ENCODE results near the gene NCKAP5. TPM values are rescaled to one million over a fixed set of nuclear protein-coding genes. Genes with fewer than 3 reads are reported as not detected.

Gene NCKAP5
- total RNA-seq, 1 donor from 2014 or later: not detected

DNA sequence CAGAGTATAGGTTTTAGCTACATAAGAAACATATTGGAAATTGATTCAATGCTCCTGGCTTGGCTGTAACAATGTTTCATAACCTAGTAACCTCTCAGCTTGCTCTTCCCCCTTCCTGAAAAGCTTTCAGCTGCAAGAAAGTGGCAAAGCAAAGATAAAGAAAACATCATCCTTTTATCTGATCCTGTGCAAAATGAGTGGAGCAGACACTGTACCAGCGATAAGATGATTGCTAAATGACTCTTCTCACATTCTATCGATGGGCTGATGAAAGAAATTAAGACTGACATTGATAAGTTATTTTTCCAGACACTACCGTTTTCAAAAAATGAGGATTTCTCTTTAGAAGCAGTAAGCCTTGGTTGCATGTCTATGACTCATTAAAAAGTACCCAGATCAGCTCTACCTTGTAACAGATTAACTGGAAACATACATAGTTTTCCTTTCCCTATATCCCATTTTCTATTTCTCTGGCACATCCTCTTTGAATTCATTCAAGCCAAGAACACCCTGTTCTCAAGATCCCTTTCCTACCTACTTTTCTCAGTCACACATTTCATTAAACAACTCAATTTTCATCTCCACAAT lies 811.2 kb downstream of the NCKAP5 start:
- Mint-ChIP-seq H3K27me3 (ENCODE audit: insufficient read depth) (no peaks in the 10 kb centered on the region), H3K36me3 (ENCODE audit: low read depth) (no peaks in the 10 kb centered on the region), H3K27ac (no peak overlapping the region), H3K9me3 (peaks cover 13% of the 10 kb centered on the region), H3K4me3 (no peak overlapping the region), H3K4me1 (ENCODE audit: low read depth) (no peaks in the 10 kb centered on the region)
- intact Hi-C loops (cut with micrococcal nuclease): no loop called here
- DNase-seq (ENCODE audit: low spot score): no peak

- Mint-ChIP-seq H3K27ac (no peak overlapping the region), H3K36me3 (ENCODE audit: low read depth) (no peaks in the 10 kb centered on the region), H3K27me3 (ENCODE audit: insufficient read depth) (no peaks in the 10 kb centered on the region), H3K4me3 (no peak overlapping the region), H3K9me3 (peaks cover 13% of the 10 kb centered on the region), H3K4me1 (ENCODE audit: low read depth) (no peaks in the 10 kb centered on the region)
- DNase-seq (ENCODE audit: low spot score): no peak
- intact Hi-C loops (cut with micrococcal nuclease): no loop called here
Observed at GRCh38 chr2:132754867-132755472, 813.3 kb downstream of the NCKAP5 start.

GRCh38 chr2:132754392-132754791 lies 813.9 kb downstream of the NCKAP5 start:
- intact Hi-C loops (cut with micrococcal nuclease): no loop called here
- Mint-ChIP-seq H3K27me3 (ENCODE audit: insufficient read depth) (no peaks in the 10 kb centered on the region), H3K36me3 (ENCODE audit: low read depth) (no peaks in the 10 kb centered on the region), H3K4me1 (ENCODE audit: low read depth) (no peaks in the 10 kb centered on the region), H3K9me3 (peaks cover 13% of the 10 kb centered on the region), H3K4me3 (no peak overlapping the region), H3K27ac (no peak overlapping the region)
- DNase-seq (ENCODE audit: low spot score): no peak

DNA sequence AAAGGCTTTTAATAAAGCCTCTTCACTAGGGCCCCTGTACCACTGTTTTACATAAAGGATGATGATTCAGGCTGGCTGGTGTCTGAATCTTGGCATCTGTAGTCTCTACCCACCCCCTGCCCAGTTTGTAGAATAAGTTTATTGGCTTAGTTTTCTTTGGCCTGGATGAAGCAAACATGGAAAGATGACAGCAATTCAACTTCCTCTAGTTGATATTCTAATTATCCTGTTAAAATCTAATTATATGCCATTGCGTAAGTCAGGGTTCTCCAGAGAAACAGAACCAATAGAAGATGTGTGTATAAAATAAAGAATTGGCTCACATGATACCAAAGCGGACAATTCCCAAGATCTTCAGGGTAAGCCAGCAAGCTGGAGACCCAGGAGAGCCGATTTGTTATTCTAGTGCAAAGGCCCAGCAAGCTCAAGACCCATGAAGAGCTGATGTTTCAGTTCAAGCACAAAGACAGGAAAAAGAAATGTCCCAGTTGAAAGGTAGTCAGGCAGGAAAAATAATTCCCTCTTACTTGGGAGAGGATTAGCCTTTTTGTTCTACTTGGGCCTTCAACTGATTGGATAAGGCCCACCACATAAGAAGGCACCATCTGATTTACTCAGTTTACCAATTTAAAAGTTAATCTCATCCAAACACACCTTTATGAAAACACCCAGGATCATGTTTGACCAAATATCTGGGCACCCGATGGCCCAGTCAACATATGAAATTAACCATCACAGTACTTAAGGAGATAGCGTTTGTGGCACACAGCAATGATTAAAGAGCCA lies 815.6 kb downstream of the NCKAP5 start:
- intact Hi-C loops (cut with micrococcal nuclease): no loop called here
- H3K36me3 Mint-ChIP-seq (ENCODE audit: low read depth): no peaks in the 10 kb centered on the region
- H3K4me1 Mint-ChIP-seq (ENCODE audit: low read depth): no peaks in the 10 kb centered on the region
- peaks cover 4% of the 10 kb centered on the region for H3K9me3 Mint-ChIP-seq
- H3K27me3 Mint-ChIP-seq (ENCODE audit: insufficient read depth): no peaks in the 10 kb centered on the region
- DNase-seq (ENCODE audit: low spot score): no peak
- no peak overlapping the region for H3K4me3 Mint-ChIP-seq
- H3K27ac Mint-ChIP-seq: no peak overlapping the region

DNA sequence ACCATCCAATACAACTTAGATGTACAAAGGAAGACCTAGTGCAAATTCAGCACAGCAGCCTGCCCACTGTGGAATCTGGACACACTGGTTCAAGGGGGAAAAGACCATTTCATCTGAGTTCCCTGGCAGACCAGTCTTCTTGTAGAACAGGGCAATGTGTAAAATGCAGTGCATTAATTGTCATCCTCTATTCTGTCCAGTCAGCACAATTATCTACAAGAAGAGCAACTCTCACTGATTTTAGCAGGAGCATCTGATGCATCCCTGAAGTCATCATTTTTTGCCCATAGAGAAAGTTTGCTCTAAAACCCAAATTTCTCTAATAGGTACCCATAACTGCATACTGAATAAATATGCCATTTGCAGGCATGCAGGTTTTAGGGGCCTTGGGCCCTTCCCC lies 816.4 kb downstream of the NCKAP5 start:
- Mint-ChIP-seq H3K27me3 (ENCODE audit: insufficient read depth) (no peaks in the 10 kb centered on the region), H3K4me3 (no peak overlapping the region), H3K4me1 (ENCODE audit: low read depth) (no peaks in the 10 kb centered on the region), H3K9me3 (peaks cover 4% of the 10 kb centered on the region), H3K36me3 (ENCODE audit: low read depth) (no peaks in the 10 kb centered on the region), H3K27ac (no peak overlapping the region)
- DNase-seq (ENCODE audit: low spot score): no peak
- intact Hi-C loops (cut with micrococcal nuclease): no loop called here

DNA sequence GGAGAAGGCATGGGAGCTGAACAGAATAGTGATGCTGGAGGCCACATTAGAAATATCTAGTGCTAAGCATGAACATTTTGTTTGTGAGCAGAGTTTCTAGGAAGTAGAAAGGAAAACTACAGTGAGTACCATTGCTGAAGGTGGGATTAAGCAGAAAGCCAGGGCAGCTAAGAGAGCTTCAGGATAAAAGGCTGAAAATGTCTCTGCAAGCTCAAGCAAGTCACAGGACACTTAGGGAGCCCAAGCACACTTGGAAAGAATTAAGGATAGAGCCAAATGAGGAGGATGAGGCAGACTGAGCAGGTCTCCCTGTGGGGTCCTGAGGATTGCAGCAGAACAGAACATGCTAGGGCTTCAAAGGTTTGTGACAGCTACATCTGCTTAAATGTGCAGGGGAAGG lies 817.7 kb downstream of the NCKAP5 start:
- no peak for DNase-seq (ENCODE audit: low spot score)
- intact Hi-C loops (cut with micrococcal nuclease): no loop called here
- Mint-ChIP-seq H3K4me1 (ENCODE audit: low read depth) (no peaks in the 10 kb centered on the region), H3K36me3 (ENCODE audit: low read depth) (no peaks in the 10 kb centered on the region), H3K4me3 (no peak overlapping the region), H3K27me3 (ENCODE audit: insufficient read depth) (no peaks in the 10 kb centered on the region), H3K9me3 (peaks cover 4% of the 10 kb centered on the region), H3K27ac (no peak overlapping the region)

DNA sequence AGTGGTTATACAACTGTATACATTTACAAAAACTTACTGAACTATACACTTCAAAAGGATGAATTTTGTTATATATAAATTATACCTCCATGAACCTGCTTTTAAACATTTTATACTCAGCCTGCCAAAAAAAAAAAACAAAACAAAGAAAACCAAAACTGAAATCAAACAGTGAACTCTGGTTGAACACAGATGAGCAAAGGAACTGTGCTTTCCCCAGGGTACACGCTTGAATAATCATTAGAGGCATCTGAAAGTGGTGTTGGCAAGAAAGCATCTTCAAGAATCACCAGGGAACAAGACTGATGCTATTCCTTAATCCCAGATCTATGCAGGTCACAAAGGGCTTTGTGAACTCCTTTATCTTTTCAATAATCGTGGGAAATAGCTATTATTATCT lies 821.2 kb downstream of the NCKAP5 start:
- Mint-ChIP-seq H3K4me3 (no peak overlapping the region), H3K27ac (no peak overlapping the region), H3K9me3 (no peaks in the 10 kb centered on the region), H3K36me3 (ENCODE audit: low read depth) (no peaks in the 10 kb centered on the region), H3K27me3 (ENCODE audit: insufficient read depth) (no peaks in the 10 kb centered on the region), H3K4me1 (ENCODE audit: low read depth) (no peaks in the 10 kb centered on the region)
- no peak for DNase-seq (ENCODE audit: low spot score)
- intact Hi-C loops (cut with micrococcal nuclease): no loop called here

GRCh38 chr2:132741754-132742153 lies 826.5 kb downstream of the NCKAP5 start:
- no peak for DNase-seq (ENCODE audit: low spot score)
- Mint-ChIP-seq H3K36me3 (ENCODE audit: low read depth) (no peaks in the 10 kb centered on the region), H3K9me3 (peaks cover 3% of the 10 kb centered on the region), H3K27ac (no peak overlapping the region), H3K27me3 (ENCODE audit: insufficient read depth) (no peaks in the 10 kb centered on the region), H3K4me3 (no peak overlapping the region), H3K4me1 (ENCODE audit: low read depth) (no peaks in the 10 kb centered on the region)
- intact Hi-C loops (cut with micrococcal nuclease): no loop called here

- Mint-ChIP-seq H3K9me3 (peaks cover 8% of the 10 kb centered on the region), H3K4me3 (no peak overlapping the region), H3K27me3 (ENCODE audit: insufficient read depth) (no peaks in the 10 kb centered on the region), H3K27ac (no peak overlapping the region), H3K4me1 (ENCODE audit: low read depth) (no peaks in the 10 kb centered on the region), H3K36me3 (ENCODE audit: low read depth) (no peaks in the 10 kb centered on the region)
- intact Hi-C loops (cut with micrococcal nuclease): no loop called here
- DNase-seq (ENCODE audit: low spot score): no peak
Observed at GRCh38 chr2:132740081-132740720, 828.1 kb downstream of the NCKAP5 start.

DNA sequence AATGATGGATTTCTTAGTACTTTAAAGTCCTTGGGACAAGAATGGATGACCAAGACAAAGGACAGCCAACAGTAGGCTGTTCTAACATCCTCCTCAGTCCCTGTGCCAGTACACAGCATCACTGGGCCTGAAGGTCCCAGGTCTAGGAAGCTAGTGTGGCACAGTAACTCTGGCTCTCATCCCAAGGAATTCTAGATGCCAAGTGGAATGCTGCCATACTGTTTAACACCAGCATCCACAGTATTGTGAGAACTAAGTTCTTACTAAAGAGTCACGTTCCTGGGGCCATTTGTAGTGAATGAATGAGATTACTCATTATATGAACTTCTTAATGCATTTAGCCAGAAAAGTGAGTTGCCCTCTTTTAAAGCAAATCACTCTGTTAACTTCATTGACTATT lies 830.0 kb downstream of the NCKAP5 start:
- H3K4me1 Mint-ChIP-seq (ENCODE audit: low read depth): no peaks in the 10 kb centered on the region

DNA sequence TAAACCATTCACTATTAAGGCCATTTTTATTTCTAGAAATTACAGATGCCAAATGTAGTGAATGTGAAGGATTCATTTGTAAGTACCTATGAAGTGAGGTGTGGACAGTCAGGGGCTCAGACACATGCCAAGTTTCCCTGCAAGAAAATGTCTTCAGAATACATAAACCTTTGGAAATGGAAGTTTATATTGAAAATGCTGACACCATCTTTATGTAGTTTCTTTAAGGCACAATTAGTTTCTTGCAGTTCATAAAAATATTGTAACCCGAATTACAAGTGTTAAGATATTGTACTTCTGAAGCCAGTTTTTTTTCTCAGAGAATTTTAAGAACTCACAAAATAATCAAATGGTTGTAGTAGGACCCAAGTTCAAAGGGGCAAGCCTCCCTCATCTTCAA lies 832.2 kb downstream of the NCKAP5 start:
- Mint-ChIP-seq H3K36me3 (ENCODE audit: low read depth) (no peaks in the 10 kb centered on the region), H3K27ac (no peak overlapping the region), H3K9me3 (peaks cover 7% of the 10 kb centered on the region), H3K4me1 (ENCODE audit: low read depth) (no peaks in the 10 kb centered on the region), H3K27me3 (ENCODE audit: insufficient read depth) (no peaks in the 10 kb centered on the region), H3K4me3 (no peak overlapping the region)
- DNase-seq (ENCODE audit: low spot score): no peak
- intact Hi-C loops (cut with micrococcal nuclease): no loop called here

More for the DNA sequence above, 830.0 kb downstream of the NCKAP5 start:
- H3K27ac Mint-ChIP-seq: no peak overlapping the region
- no peaks in the 10 kb centered on the region for H3K27me3 Mint-ChIP-seq (ENCODE audit: insufficient read depth)
- DNase-seq (ENCODE audit: low spot score): no peak
- H3K4me3 Mint-ChIP-seq: no peak overlapping the region
- intact Hi-C loops (cut with micrococcal nuclease): no loop called here
- peaks cover 10% of the 10 kb centered on the region for H3K9me3 Mint-ChIP-seq
- H3K36me3 Mint-ChIP-seq (ENCODE audit: low read depth): no peaks in the 10 kb centered on the region

- DNase-seq (ENCODE audit: low spot score): no peak
- Mint-ChIP-seq H3K36me3 (ENCODE audit: low read depth) (no peaks in the 10 kb centered on the region), H3K9me3 (peaks cover 7% of the 10 kb centered on the region), H3K4me1 (ENCODE audit: low read depth) (no peaks in the 10 kb centered on the region), H3K27me3 (ENCODE audit: insufficient read depth) (no peaks in the 10 kb centered on the region), H3K4me3 (no peak overlapping the region), H3K27ac (no peak overlapping the region)
- intact Hi-C loops (cut with micrococcal nuclease): no loop called here
Observed at GRCh38 chr2:132734961-132735360, 833.3 kb downstream of the NCKAP5 start.

- no peaks in the 10 kb centered on the region for H3K4me1 Mint-ChIP-seq (ENCODE audit: low read depth)
- H3K27ac Mint-ChIP-seq: no peak overlapping the region
- H3K36me3 Mint-ChIP-seq (ENCODE audit: low read depth): no peaks in the 10 kb centered on the region
- H3K27me3 Mint-ChIP-seq (ENCODE audit: insufficient read depth): no peaks in the 10 kb centered on the region
- intact Hi-C loops (cut with micrococcal nuclease): no loop called here
- DNase-seq (ENCODE audit: low spot score): no peak
- H3K9me3 Mint-ChIP-seq: peaks cover 7% of the 10 kb centered on the region
- no peak overlapping the region for H3K4me3 Mint-ChIP-seq
Observed at GRCh38 chr2:132733094-132733493, 835.2 kb downstream of the NCKAP5 start.

All from activated T-helper 1 cell treated with anti-CD3 and anti-CD28 coated beads, Interleukin-12 subunit alpha, Interleukin-12 subunit beta, Interleukin-2, Interleukin-4 antibody, amounts not matched to agents 30 ng/mL and 10 ng/mL and 1 ng/mL, durations not matched to agents 14 hours and 24 hours and 36 hours (primary cell).